A204.1 (cell line): Measurements from ENCODE around the gene FGF22.
"Not testable (repeated sequence)": the region's sequence is repeated elsewhere in the genome, so short reads cannot be mapped to it uniquely, and the experiment has no call there.

Experiments
- FAIRE-seq: peaks from 2 replicates; lab custom pipeline; 2012; peaks lifted over from hg19 to GRCh38; lab: Jason Lieb, UNC

FGF22 gene

DNA sequence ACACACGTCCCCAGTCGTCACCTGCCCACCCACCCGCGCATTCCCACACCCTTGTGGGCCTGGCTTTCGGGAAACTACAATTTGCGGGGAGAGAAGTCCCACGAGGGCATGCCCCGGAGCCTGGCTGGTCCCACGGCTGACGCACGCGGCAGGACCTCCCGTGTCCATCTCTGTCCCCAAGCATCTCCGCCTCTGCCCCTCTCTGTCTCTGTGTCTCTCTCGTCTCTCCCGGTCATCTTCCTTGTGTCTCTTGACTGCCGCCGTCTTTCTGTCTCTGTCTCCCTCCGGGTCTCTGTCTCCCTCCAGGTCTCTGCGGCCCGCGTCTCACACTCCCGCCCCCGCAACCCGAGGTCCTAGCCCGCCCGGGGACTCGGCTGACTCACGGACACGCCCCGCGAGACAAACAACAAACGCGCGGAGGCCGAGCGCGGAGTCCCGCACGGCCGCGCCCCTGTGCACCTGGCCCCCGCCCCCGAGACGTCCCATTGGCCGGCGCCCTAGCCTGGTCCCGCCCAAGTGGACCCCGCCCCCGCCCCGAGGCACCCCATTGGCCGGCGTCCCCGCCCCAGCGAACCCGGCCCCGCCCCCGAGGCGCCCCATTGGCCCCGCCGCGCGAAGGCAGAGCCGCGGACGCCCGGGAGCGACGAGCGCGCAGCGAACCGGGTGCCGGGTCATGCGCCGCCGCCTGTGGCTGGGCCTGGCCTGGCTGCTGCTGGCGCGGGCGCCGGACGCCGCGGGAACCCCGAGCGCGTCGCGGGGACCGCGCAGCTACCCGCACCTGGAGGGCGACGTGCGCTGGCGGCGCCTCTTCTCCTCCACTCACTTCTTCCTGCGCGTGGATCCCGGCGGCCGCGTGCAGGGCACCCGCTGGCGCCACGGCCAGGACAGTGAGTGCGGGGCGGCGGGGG lies at the start of gene FGF22:
FGF22 (plus strand) TSS at position 627 of the 908 bp plus-strand sequence; CDS start at position 674, 47 bp downstream.
- FAIRE-seq = no peak

GRCh38 chr19:590396-590745 lies 49.3 kb upstream of the FGF22 start:
- FAIRE-seq = no peak

DNA sequence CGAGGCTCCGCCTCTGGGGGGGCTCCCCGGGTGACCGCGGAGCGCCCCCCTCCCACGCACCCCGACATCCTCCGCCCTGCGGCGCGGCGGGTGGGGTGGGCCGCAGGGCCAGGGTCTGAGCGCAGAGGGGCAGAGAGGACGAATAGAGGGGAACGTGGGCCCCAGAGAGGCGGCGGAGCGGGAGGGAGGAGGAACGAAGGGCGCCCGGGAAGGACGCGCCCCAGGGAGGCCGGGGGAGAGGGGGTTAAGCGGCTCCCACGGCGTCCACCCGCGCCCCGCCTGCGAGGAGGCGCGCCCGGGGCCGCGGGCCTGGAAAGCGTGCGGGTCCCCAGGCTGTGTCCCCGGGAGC lies 49.0 kb upstream of the FGF22 start:
- no peak for FAIRE-seq

GRCh38 chr19:591099-591958 lies 48.4 kb upstream of the FGF22 start:
- no peak for FAIRE-seq

GRCh38 chr19:592101-592500 lies 47.6 kb upstream of the FGF22 start:
- no peak for FAIRE-seq

DNA sequence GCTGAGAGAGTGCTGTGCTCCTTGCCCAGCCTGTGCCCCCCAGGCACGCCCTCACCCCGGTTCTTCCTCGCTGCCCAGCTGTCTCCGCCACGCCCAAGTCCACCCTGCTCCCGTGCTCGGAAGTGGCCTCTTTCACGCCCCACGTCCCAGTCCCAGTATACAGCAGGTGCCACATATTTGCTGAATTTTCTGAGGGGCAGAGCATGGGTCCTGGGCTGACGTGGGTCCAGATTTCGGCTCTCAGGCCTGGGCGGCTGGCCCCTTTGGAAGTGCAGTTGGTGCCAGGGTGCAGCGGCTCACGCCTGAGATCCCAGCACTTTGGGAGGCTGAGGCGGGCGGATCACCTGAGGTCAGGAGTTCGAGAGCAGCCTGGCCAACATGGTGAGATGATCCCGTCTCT lies 46.6 kb upstream of the FGF22 start:
- FAIRE-seq = no peak

DNA sequence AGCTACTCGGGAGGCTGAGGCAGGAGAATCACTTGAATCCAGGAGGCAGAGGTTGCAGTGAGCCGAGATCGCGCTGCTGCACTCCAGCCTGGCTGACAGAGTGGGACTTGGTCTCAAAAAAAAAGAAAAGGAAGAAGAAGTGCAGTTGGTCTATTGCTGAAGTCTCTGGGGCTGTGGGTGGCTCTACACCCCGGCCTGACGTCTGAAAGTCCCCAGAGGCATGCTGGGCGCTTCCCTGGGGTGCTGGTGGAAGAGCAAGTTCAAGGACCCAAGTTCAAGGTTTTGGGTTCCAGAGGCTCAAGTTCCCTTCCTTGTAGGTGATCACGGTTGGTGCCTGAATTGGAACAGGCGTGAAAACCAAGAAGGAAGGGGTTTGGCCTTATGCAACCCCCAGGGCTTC lies 46.2 kb upstream of the FGF22 start:
- no peak for FAIRE-seq

DNA sequence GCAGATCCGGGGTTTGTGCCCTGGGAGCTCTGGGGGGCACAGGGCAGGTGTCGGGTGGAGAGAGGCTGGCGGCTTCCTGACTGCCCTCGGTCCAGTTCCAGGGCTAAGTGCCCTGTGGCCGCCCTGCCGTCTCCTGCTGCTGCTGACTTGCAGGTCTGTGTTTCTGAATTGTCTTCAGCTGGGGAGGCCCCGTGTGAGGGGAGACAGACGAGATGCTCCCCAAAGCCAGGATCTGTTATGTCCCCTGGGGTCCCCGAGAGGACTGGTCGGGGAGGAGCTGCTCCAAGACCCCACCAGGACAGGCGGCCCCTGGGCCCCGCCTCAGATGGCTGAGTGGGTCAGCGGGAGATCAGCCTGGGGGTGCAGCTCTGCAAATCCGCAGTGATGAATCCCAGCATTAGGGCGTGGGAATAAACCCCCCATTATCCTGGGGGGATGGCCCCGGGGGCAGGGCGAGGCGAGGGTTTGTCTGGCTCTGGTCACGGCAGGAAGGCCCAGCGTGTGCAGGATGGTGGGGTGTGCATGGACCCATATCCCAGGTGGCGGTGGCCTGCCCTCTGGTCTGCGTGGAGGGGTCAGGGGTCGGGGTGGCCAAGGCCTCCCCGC lies 45.3 kb upstream of the FGF22 start:
- FAIRE-seq = no peak

DNA sequence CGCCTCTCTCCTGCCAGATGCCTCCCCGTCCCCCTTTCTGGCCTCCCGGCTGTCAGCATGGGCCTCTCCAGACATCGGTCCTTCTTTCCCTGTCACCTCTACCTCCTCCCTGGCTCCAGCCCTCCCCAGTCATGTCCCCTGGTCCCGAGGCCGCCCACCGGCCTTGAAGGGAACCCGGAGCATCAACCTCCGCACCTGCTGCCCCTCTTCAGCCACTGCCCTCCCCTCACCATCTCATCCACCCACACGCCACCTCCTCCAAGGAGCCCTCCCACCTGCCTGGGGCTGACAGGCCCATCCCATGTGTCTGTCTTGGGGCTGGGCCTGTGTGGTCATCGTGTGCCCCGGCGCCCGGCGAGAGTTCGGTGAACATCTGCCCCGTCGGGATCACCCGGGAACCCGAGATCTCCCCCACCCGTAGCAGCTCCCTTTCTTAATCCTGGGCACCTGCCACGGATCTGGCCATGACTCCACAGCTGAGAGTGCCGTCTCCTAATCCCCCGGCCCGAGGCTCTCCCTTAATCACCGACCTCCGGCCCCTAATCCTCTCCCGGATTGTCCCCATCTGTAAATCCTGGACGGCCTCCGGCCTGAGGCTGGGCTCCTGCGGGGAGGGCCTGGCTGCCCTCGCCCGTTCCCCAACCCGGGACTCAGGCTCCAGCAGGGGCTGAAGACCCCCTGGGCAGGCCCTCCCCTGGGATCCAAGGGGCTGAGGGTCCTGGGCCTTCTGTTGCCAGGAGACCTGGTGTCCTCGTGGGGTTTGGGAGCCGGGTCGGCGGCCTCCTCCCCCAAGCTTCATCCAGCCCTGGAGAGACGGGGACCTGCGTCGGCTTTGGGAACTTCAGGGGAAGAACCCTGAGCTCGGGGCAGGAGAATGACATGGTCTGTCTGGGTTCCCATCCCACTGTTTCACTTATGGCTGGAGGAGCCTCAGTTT lies 44.1 kb upstream of the FGF22 start:
- no peak for FAIRE-seq

DNA sequence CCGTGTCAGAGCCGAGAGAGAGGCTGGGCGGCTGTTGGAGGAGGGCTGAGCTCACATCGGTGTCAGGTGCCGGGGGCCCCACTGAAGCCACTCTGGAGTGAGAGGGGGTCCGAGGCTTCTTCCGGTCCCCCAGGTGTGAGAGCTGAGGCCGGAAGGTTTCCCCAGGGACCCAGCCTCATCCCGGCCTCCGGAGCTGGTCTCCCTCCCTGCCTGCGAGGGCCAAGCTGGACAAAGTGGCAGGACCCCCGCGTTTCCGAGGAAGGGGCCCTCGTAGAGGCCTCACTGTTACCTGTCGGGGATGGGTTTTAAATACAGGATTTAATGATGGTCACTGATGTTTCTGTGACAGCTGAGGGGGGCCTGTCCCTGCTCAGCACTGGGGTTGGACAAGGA lies 43.4 kb upstream of the FGF22 start:
- FAIRE-seq = no peak

GRCh38 chr19:597406-598315 lies 42.0 kb upstream of the FGF22 start:
- FAIRE-seq = no peak

DNA sequence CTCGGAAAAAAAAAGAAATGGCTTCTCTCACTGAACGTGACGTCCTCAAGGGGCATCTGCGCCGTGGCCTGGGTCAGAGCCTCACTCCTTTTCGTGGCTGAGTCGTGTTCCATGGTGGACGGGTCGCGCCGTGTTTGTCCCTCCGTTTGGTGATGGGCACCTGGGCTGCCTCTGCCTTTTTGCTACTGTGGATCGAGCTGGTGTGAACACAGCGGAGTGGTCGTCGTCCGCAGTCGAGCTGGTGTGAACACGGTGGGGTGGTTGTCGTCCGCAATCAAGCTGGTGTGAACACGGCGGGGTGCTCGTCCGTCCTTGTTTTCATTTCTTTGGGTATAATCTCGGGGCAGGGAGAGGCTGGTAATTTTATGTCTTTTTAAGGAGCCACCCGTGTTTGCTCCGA lies 38.4 kb upstream of the FGF22 start:
- FAIRE-seq = no peak

DNA sequence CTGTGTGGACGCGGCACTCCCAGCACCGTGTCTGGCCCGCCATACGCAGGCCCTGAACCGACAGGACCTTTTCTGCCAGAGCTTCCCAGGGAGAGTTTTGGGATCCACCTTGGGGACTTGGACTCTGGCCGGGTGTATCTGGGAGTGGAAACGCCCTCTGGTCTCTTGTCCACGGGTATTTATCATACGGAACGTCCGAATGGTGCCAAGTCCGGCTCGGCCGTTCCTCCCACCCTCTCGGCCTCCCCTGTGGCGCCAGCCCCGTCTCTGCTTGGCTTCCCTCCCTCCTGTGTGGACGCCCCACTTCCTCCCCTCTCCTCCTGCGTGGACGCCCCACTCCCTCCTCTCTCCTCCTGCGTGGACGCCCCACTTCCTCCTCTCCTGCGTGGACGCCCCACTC lies 37.9 kb upstream of the FGF22 start:
- FAIRE-seq = no peak

DNA sequence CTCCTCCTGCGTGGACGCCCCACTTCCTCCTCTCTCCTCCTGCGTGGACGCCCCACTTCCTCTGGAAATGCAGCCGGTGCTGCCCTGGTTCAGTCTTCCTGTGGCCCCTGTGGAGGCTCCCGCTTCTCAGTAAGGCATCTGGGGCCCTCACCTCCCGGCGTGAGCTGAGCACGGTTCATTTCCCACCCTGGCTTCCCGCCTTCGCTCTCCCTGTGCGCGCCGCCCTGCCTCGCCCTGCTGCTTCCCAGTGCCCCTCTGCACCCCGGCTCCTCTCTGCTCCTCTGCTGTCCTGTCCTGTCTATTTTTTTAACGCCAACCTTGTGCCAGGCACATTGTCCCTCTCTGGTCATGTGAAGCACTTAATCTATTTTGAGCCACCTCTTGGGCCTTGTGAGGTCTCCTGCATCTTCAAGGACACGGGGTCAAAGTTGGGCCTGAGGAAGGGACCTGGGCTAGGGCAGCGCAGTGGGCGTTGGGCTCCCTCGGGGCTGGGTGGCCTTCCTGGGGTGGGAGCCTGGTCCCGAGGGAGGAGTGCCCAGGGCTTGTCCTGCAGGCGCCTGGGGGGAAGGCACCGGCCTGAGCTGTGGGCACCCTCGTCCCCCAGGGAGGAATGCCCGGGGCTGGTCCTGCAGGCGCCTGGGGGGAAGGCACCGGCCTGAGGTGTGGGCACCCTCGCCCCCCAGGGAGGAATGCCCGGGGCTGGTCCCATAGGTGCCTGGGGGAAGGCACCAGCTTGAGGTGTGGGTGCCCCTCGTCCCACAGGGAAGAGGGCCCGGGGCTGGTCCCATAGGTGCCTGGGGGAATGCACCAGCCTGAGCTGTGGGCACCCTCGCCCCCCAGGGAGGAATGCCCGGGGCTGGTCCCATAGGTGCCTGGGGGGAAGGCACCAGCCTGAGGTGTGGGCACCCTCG lies 37.0 kb upstream of the FGF22 start:
- FAIRE-seq = no peak

GRCh38 chr19:603302-603639 lies 36.4 kb upstream of the FGF22 start:
- not testable (repeated sequence) for FAIRE-seq

GRCh38 chr19:603779-604178 lies 35.9 kb upstream of the FGF22 start:
- FAIRE-seq = not testable (repeated sequence)

DNA sequence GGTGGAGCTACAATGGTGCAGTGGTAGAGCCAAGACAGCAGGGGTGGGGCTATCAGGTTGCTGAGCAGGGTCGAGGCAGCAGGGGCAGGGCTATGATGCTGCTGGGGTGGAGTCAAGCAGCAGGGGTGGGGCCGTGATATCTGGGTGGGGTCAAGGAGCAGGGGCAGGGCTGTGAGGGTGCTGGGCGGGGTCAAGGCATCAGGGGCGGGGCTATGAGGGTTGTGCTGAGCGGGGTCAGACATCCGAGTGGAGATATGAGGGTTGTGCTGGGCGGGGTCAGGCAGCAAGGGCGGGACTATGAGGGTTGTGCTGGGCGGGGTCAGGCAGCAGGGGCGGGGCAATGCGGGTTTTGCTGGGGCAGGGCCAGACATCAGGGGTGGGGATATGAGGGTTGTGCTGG lies 35.3 kb upstream of the FGF22 start:
- no peak for FAIRE-seq

DNA sequence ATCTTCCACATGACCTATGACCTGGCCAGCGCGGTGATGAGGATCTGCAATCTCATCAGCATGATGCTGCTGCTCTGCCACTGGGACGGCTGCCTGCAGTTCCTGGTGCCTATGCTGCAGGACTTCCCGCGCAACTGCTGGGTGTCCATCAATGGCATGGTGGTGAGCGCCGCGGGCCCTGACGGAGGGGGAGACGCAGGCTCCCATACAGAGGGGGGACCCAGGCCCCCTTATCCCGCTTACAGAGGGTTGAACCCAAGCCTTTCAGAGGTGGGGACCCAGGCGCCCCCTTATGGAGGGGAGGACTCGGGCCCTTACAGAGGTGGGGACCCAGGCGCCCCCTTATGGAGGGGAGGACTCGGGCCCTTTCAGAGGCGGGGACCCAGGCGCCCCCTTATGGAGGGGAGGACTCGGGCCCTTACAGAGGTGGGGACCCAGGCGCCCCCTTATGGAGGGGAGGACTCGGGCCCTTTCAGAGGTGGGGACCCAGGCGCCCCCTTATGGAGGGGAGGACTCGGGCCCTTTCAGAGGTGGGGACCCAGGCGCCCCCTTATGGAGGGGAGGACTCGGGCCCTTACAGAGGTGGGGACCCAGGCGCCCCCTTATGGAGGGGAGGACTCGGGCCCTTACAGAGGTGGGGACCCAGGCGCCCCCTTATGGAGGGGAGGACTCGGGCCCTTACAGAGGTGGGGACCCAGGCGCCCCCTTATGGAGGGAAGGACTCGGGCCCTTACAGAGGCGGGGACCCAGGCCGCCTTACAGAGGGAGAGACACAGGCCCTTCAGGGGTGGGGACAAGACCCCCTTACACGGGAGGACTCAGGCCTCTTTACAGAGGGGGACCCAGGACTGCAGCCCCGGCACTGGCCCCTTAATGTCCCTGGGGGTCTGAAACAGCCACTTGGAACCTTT lies 34.4 kb upstream of the FGF22 start:
- FAIRE-seq = not testable (repeated sequence)
